Activated CD4-positive, alpha-beta memory T cell treated with anti-CD3 and anti-CD28 coated beads for 36 hours (primary cell): ENCODE data around the gene PDZK1IP1. TPM values are rescaled to one million over a fixed set of nuclear protein-coding genes. Genes with fewer than 3 reads are reported as not detected.
"Not testable (repeated sequence)": the region's sequence is repeated elsewhere in the genome, so short reads cannot be mapped to it uniquely, and the experiment has no call there.

ENCODE experiments used
- CTCF ChIA-PET: fragments of 350-600 bp; sonication (Branson Sonifier 250); formaldehyde crosslinking; loops from one replicate; lab custom pipeline; 2021; ENCODE audit warnings: antibody characterized with exemption, inconsistent platforms; lab: Charles Lee
- POLR2A ChIA-PET: fragments of 350-600 bp; sonication (Branson Sonifier 250); formaldehyde crosslinking; loops from one replicate; lab custom pipeline; 2021; ENCODE audit warnings: antibody characterized with exemption; lab: Charles Lee
- DNase-seq: peaks from one replicate; pipeline ENCODE4 v3.0.0-alpha.2; 2020
- H3K27ac Mint-ChIP-seq: one replicate; pipeline ENCODE4 v1.8.0; 2021; ENCODE audit warnings: mixed read lengths
- H3K27me3 Mint-ChIP-seq: one replicate; pipeline ENCODE4 v1.8.0; 2021; ENCODE audit warnings: mixed read lengths
- H3K36me3 Mint-ChIP-seq: one replicate; pipeline ENCODE4 v1.8.0; 2021; ENCODE audit warnings: mixed read lengths
- H3K4me1 Mint-ChIP-seq: one replicate; pipeline ENCODE4 v1.8.0; 2021; ENCODE audit warnings: low read depth, mixed read lengths
- H3K4me3 Mint-ChIP-seq: one replicate; pipeline ENCODE4 v1.8.0; 2021; ENCODE audit warnings: mild to moderate bottlenecking, mixed read lengths
- H3K9me3 Mint-ChIP-seq: one replicate; pipeline ENCODE4 v1.8.0; 2021; ENCODE audit warnings: mixed read lengths
- intact Hi-C: fragments of 100-400 bp; cut with micrococcal nuclease; formaldehyde crosslinking; loops from one replicate; pipeline ENCODE4 v1.15.1; 2023
- total RNA-seq, 2 experiments: library from RNA; stranded (reverse); gene quantifications; one replicate each; pipeline ENCODE4 v1.2.3, GENCODE V29; 2021

Gene PDZK1IP1
- total RNA-seq, 2 experiments from 2014 or later, result not detected

DNA sequence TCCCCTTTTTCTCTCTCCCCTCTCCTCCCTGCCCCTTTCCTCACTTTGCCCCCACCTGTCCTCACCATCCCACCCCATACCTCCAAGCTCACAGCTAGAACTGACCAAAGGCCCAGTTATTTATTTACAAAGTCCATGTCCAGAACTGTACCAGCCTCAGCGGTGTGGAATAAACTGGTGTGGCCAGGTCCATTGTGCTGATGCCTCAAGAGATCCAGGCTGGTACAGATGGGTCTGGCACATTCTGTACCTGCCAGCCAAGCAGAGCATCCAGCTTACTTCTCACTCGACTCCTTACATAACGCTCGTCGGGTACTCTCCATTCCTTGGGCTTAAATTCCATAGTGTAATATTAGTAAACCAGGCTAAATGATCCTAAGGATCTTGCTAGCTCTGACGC, 11.8 kb downstream of the PDZK1IP1 start:
- Mint-ChIP-seq H3K36me3 (no peaks in the 10 kb centered on the region), H3K9me3 (no peaks in the 10 kb centered on the region), H3K27me3 (peaks cover 31% of the 10 kb centered on the region), H3K4me3 (no peak overlapping the region), H3K4me1 (peaks cover 8% of the 10 kb centered on the region), H3K27ac (no peak overlapping the region)
- intact Hi-C loops, result loop anchor here (5.0 to 10.0 kb wide), 4 partner anchors 137 to 549 kb away; partner anchors contain the start of gene STIL
- ChIA-PET POLR2A (no interaction called here), CTCF (interaction anchor here (0.7 to 6.4 kb wide), 11 partner anchors 14 to 532 kb away, joined by 3 to 109 read pairs (median 6); partner anchors contain the start of genes FOXD2 and PDZK1IP1)
- no peak for DNase-seq

GRCh38 chr1:47175227-47175934, 14.5 kb downstream of the PDZK1IP1 start:
- intact Hi-C loops, result loop anchor here (5.0 to 10.0 kb wide), 4 partner anchors 139 to 552 kb away; partner anchors contain the start of gene STIL
- peaks cover 2% of the 10 kb centered on the region for H3K9me3 Mint-ChIP-seq
- no peaks in the 10 kb centered on the region for H3K36me3 Mint-ChIP-seq
- H3K27me3 Mint-ChIP-seq, result peaks cover 23% of the 10 kb centered on the region
- peak; percentile 65 for DNase-seq
- CTCF ChIA-PET, result interaction anchor here (0.6 to 6.4 kb wide), 21 partner anchors 9 to 551 kb away, joined by 3 to 68 read pairs (median 3); partner anchors contain the start of genes FOXD2, PDZK1IP1 and STIL
- POLR2A ChIA-PET, result interaction anchor here (1.4 kb wide), 1 partner anchor 18 kb away, joined by 4 read pairs; no protein-coding TSS in a partner anchor
- H3K4me3 Mint-ChIP-seq, result no peak overlapping the region
- peaks cover 8% of the 10 kb centered on the region for H3K4me1 Mint-ChIP-seq
- H3K27ac Mint-ChIP-seq, result no peak overlapping the region

- H3K9me3 Mint-ChIP-seq, result peaks cover 2% of the 10 kb centered on the region
- no peak overlapping the region for H3K4me3 Mint-ChIP-seq
- intact Hi-C loops, result loop anchor here (5.0 to 10.0 kb wide), 5 partner anchors 140 to 553 kb away; partner anchors contain the start of gene STIL
- H3K4me1 Mint-ChIP-seq, result peaks cover 7% of the 10 kb centered on the region
- ChIA-PET POLR2A (interaction anchor here (1.4 kb wide), 1 partner anchor 18 kb away, joined by 4 read pairs; no protein-coding TSS in a partner anchor), CTCF (interaction anchor here (0.6 to 6.4 kb wide), 12 partner anchors 10 to 552 kb away, joined by 3 to 68 read pairs (median 4); partner anchors contain the start of genes FOXD2, PDZK1IP1 and STIL)
- H3K27me3 Mint-ChIP-seq, result peaks cover 22% of the 10 kb centered on the region
- no peaks in the 10 kb centered on the region for H3K36me3 Mint-ChIP-seq
- H3K27ac Mint-ChIP-seq, result no peak overlapping the region
- DNase-seq, result no peak
Measured at GRCh38 chr1:47174656-47175020, 15.2 kb downstream of the PDZK1IP1 start.

GRCh38 chr1:47172782-47173181, 17.1 kb downstream of the PDZK1IP1 start:
- H3K36me3 Mint-ChIP-seq, result no peaks in the 10 kb centered on the region
- peaks cover 21% of the 10 kb centered on the region for H3K27me3 Mint-ChIP-seq
- H3K4me1 Mint-ChIP-seq, result no peaks in the 10 kb centered on the region
- POLR2A ChIA-PET, result no interaction called here
- CTCF ChIA-PET, result no interaction called here
- intact Hi-C loops, result loop anchor here (5.0 to 10.0 kb wide), 2 partner anchors 142 to 295 kb away; partner anchors contain the start of gene STIL
- H3K4me3 Mint-ChIP-seq, result no peak overlapping the region
- peaks cover 2% of the 10 kb centered on the region for H3K9me3 Mint-ChIP-seq
- no peak overlapping the region for H3K27ac Mint-ChIP-seq
- DNase-seq, result no peak

DNA sequence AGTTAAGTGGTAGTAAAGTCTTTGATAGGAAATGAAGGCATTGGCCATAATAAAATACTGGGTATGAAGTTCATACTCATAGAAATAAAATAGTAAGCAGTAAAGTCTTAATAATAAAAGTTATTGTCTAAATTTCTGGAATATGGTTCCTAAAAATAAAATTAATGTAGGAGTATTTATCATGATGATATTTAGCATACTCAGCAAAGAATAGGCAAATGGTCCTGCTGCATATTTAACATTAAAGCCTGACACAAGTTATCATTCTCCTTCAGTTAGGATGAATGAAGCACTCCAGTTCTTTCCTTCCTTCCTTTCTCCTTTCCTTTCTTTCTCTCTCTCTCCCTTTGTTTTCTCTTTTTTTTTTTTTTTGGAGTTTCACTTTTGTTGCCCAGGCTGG, 25.3 kb downstream of the PDZK1IP1 start:
- no peak overlapping the region for H3K27ac Mint-ChIP-seq
- H3K36me3 Mint-ChIP-seq, result no peaks in the 10 kb centered on the region
- ChIA-PET POLR2A (no interaction called here), CTCF (interaction anchor here (2.1 kb wide), 1 partner anchor 11 kb away, joined by 5 read pairs; no protein-coding TSS in a partner anchor)
- no peak for DNase-seq
- peaks cover 32% of the 10 kb centered on the region for H3K27me3 Mint-ChIP-seq
- no peaks in the 10 kb centered on the region for H3K4me1 Mint-ChIP-seq
- no peak overlapping the region for H3K4me3 Mint-ChIP-seq
- intact Hi-C loops, result no loop called here
- H3K9me3 Mint-ChIP-seq, result no peaks in the 10 kb centered on the region

- peaks cover 22% of the 10 kb centered on the region for H3K27me3 Mint-ChIP-seq
- H3K27ac Mint-ChIP-seq, result no peak overlapping the region
- no peaks in the 10 kb centered on the region for H3K4me1 Mint-ChIP-seq
- no peak overlapping the region for H3K4me3 Mint-ChIP-seq
- no peaks in the 10 kb centered on the region for H3K36me3 Mint-ChIP-seq
- intact Hi-C loops, result no loop called here
- POLR2A ChIA-PET, result no interaction called here
- no peaks in the 10 kb centered on the region for H3K9me3 Mint-ChIP-seq
- DNase-seq, result no peak
- CTCF ChIA-PET, result interaction anchor here (1.0 kb wide), 1 partner anchor 14 kb away, joined by 3 read pairs; no protein-coding TSS in a partner anchor
Measured at GRCh38 chr1:47161298-47162040, 28.4 kb downstream of the PDZK1IP1 start.

- no peak overlapping the region for H3K4me3 Mint-ChIP-seq
- no peaks in the 10 kb centered on the region for H3K4me1 Mint-ChIP-seq
- H3K9me3 Mint-ChIP-seq, result no peaks in the 10 kb centered on the region
- no peak for DNase-seq
- H3K36me3 Mint-ChIP-seq, result no peaks in the 10 kb centered on the region
- ChIA-PET CTCF (interaction anchor here (0.7 to 1.0 kb wide), 2 partner anchors 15 to 32 kb away, joined by 3 read pairs; no protein-coding TSS in a partner anchor), POLR2A (no interaction called here)
- H3K27me3 Mint-ChIP-seq, result peaks cover 24% of the 10 kb centered on the region
- no peak overlapping the region for H3K27ac Mint-ChIP-seq
- intact Hi-C loops, result no loop called here
Measured at GRCh38 chr1:47160716-47161115, 29.1 kb downstream of the PDZK1IP1 start.

DNA sequence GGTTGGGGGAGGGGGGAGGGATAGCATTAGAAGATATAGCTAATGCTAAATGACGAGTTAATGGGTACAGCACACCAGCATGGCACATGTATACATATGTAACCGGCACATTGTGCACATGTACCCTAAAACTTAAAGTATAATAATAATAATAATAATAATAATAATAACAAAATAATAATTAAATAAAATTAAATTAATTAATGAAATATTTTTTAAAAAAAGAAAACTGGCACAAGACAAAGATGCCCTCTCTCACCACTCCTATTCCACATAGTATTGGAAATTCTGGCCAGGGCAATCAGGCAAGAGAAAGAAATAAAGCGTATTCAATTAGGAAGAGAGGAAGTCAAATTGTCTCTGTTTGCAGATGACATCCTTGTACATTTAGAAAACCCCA, 31.9 kb downstream of the PDZK1IP1 start:
- CTCF ChIA-PET, POLR2A ChIA-PET, H3K9me3 Mint-ChIP-seq, DNase-seq, intact Hi-C loops, H3K4me3 Mint-ChIP-seq, H3K36me3 Mint-ChIP-seq, H3K4me1 Mint-ChIP-seq, H3K27ac Mint-ChIP-seq: not testable (repeated sequence)
- H3K27me3 Mint-ChIP-seq, result peaks cover 32% of the 10 kb centered on the region

DNA sequence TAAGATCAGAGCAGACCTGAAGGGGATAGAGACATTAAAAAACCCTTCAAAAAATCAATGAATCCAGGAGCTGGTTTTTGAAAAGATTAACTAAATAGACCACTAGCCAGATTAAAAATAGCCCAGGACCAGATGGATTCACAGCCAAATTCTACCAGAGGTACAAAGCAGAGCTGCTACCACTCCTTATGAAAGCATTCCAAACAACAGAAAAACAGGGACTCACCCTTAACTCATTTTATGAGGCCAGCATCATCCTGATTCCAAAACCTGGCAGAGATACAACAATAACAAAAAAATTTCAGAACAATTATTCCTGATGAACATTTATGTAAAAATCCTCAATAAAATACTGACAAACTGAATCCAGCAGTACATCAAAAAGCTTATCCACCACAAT, 33.4 kb downstream of the PDZK1IP1 start:
- CTCF ChIA-PET, H3K4me1 Mint-ChIP-seq, intact Hi-C loops, DNase-seq, H3K4me3 Mint-ChIP-seq, H3K36me3 Mint-ChIP-seq, H3K27ac Mint-ChIP-seq, POLR2A ChIA-PET, H3K9me3 Mint-ChIP-seq: not testable (repeated sequence)
- peaks cover 35% of the 10 kb centered on the region for H3K27me3 Mint-ChIP-seq

GRCh38 chr1:47149162-47149561, 40.7 kb downstream of the PDZK1IP1 start:
- H3K4me1 Mint-ChIP-seq, DNase-seq, CTCF ChIA-PET, H3K36me3 Mint-ChIP-seq, H3K27ac Mint-ChIP-seq, H3K9me3 Mint-ChIP-seq, POLR2A ChIA-PET, intact Hi-C loops, H3K4me3 Mint-ChIP-seq: not testable (repeated sequence)
- H3K27me3 Mint-ChIP-seq, result peaks cover 29% of the 10 kb centered on the region

DNA sequence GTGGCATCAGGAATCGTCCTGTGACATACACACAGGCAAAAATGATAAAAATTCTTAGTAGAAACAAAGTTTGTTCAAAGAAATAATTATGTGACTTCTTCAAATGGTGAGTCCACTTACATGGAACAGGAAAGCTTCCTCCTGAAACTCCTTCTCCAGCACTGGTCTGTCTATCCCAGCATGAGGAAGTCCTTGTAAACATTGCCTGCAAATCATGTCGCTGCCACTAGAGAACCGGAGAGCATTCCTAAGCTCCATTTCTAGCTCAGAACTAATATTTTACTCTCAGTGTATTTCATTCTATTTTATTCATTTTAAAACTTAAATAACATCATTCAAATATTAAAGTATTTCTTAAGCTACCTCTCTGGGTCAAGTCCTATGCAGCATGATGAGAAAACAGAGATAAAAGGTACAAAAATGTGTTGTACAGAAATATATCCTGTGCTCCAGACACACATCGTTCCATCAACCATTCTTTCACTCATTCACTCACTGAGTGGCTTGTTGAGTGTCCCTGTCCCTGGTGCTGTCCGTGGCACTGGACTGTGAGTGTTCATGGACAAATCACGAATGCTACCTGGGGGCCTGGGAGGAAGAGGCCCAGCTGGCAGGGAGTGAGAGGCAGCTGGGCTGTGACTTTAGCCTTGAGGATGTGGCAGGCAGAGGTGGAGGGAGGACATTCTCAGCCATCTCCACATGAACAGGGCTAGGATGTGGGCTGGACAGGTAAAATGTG, 42.6 kb downstream of the PDZK1IP1 start:
- H3K27me3 Mint-ChIP-seq, result peaks cover 20% of the 10 kb centered on the region
- intact Hi-C loops, result no loop called here
- no peak for DNase-seq

More for the DNA sequence above, 42.6 kb downstream of the PDZK1IP1 start:
- H3K36me3 Mint-ChIP-seq, result no peaks in the 10 kb centered on the region
- POLR2A ChIA-PET, result no interaction called here
- CTCF ChIA-PET, result no interaction called here
- no peak overlapping the region for H3K4me3 Mint-ChIP-seq
- no peaks in the 10 kb centered on the region for H3K9me3 Mint-ChIP-seq
- no peak overlapping the region for H3K27ac Mint-ChIP-seq
- no peaks in the 10 kb centered on the region for H3K4me1 Mint-ChIP-seq
